HG03520 (cell line): ENCODE data around the gene SESN1.
"Not testable (repeated sequence)": the region's sequence is repeated elsewhere in the genome, so short reads cannot be mapped to it uniquely, and the experiment has no call there.

ENCODE experiments used
- ATAC-seq: cut with Tn5 transposase; IDR thresholded peaks from one replicate; pipeline ENCODE4 v1.9.1; 2021; ENCODE audit warnings: mild to moderate bottlenecking, moderate library complexity; ENCODE audit not compliant: unreplicated experiment

Gene SESN1

DNA sequence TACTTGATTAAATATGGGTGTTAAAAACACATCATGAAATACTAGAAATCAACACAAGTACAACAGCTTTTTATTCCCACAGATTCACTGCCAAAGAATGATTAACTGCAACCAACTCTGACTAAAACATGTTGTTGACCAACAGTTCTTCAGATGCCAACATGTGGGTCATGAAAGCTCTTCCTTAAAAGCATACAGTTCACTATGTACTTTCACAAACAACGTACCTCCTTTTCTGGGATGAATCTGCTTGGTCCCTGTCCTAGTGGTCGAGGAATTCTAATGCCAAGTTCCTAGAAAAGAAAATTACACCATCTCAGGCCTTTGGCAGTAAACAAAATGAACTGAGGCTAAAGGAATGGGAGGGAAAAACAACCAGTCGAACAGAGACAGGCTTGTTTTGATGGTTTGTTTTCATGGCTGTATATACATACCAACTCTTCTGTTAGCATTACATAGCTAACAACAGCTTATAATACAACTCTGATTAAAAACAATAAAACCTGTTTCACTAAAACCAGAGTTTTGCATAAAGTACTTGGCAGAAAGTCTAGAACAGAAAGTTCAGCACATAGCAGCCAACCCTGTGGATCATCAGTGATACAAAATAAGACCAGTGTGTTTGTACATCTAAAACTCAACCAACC is 92.5 kb downstream of the SESN1 start:
- no peak for ATAC-seq

- ATAC-seq: no peak
Measured at GRCh38 chr6:109001291-109001894, 93.3 kb downstream of the SESN1 start.

GRCh38 chr6:109000289-109000688 is 94.4 kb downstream of the SESN1 start:
- no peak for ATAC-seq

DNA sequence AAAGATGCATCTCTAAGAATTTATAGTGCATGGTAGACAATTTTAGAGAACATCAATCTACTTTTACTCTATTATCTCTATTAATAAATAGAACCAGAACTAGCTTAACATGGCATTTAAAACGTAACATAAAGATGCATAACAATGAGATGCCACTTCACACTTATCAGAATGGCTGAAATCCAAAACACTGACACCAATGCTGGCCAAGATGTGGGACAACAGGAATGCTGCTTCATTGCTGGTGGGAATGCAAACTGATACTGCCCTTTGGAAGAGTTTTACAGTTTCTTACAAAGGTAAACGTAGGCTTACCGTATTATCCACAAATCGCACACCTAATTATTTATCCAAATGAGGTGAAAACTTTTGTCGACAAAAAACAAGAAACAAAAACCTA is 95.2 kb downstream of the SESN1 start:
- ATAC-seq: no peak

- ATAC-seq: no peak
Measured at GRCh38 chr6:108998485-108998884, 96.2 kb downstream of the SESN1 start.

- ATAC-seq: no peak
Measured at GRCh38 chr6:108996208-108996607, 98.4 kb downstream of the SESN1 start.

DNA sequence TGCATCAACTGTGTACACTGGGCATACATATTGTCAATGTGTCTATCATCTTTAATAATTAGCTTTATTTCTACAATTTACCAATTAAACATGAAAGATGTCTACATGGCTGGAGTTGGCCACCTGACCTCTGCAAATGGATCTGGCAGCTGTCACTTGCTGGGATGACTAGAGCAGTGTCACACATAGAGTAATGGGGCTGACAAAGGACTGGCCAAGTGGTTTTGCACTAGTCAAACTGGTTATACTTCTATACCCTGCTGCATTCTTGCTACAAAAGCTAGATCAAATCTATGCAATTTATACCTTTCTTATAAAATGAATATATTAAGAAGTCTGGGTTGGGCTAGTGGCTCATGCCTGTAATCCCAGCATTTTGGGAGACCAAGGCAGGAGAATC is 99.3 kb downstream of the SESN1 start:
- no peak for ATAC-seq

- ATAC-seq: no peak
Measured at GRCh38 chr6:108993876-108994275, 100.8 kb downstream of the SESN1 start.

- ATAC-seq: no peak
Measured at GRCh38 chr6:108989700-108990099, 104.9 kb downstream of the SESN1 start.

DNA sequence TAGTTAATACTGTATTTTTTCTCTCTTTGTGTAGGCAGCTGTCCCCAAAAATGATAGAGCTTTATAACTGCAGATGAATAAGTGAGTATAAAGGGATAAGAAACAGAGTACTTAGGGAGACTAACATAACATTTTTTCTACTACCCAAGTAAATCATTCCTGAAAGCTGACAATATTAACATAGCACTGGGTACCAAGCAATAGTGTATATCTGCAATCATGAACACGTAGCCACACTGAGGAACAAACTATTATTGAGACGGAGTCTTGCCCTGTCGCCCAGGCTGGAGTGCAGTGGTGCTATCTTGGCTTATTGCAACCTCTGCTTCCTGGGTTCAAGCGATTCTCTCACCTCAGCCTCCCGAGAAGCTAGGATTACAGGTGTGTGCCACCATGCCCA is 105.9 kb downstream of the SESN1 start:
- ATAC-seq: no peak

DNA sequence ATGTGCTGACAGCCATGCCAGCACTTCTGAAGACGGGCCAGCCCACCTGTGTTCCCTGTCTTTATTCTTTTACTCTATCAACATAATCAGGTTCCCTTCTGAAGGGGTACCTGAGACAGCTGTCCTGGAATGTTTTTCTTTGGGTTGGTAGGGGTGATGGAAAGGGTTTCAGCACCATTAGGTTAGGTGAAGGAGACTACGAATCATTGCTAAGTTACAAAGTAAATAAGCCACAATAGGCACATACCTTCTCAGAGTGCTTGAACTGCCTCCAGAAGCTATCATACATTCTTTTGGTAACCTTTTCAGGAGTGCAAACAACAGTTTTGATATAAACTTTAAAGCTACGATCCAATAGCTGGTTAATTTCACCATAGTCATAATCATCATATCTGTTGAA is 106.3 kb downstream of the SESN1 start:
- ATAC-seq: no peak

DNA sequence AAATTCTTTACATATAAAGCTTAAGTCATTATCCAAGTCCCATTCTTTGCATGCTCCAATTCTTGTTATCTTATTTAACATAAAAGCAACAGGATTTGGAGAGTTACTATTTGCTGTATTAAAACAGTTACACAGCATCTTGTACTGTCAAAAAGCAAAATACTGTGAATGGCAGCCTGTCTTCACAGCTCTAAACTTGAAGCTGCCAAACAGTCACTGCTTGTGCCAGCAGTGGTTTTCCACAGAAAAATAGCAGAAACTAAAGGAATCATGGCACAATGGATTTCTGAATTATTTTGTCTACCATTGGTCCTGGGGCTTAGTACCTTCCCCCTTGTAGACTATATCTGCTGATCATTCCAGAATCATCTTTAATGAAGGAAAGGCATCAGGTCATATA is 107.5 kb downstream of the SESN1 start:
- ATAC-seq: no peak

GRCh38 chr6:108985301-108985700 is 109.3 kb downstream of the SESN1 start:
- no peak for ATAC-seq

DNA sequence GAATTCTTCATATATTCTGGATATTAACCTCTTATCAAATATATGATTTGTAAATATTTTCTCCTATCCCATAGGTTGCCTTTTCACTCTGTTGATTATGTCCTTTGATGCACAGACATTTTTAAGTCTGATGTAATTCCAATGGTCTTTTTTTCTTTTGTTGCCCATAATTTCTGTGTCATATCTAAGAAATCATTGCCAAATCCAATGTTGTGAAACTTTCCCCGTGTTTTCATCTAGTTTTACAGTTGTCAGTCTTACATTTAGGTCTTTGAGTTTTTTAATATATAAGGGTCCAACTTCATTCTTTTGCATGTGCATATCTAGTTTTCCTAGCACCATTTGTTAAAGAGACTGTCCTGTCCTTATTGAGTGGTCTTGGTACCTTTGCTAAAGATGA is 111.5 kb downstream of the SESN1 start:
- ATAC-seq: no peak

GRCh38 chr6:108982154-108983113 is 112.2 kb downstream of the SESN1 start:
- no peak for ATAC-seq

DNA sequence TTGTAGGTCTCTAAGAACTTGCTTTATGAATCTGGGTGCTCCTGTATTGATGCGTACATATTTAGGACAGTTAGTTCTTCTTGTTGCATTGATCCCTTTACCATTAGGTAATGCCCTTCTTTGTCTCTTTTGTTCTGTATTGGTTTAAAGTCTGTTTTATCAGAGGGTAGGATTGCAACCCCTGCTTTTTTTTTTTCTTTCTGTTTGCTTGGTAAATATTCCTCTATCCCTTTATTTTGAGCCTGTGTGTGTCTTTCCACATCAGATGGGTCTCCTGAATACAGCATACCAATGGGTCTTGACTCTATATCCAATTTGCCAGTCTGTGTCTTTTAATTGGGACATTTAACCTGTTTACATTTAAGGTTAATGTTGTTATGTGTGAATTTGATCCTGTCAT is 116.0 kb downstream of the SESN1 start:
- not testable (repeated sequence) for ATAC-seq

GRCh38 chr6:108974201-108974600 is 120.4 kb downstream of the SESN1 start:
- no peak for ATAC-seq

GRCh38 chr6:108969776-108970175 is 124.9 kb downstream of the SESN1 start:
- no peak for ATAC-seq

GRCh38 chr6:108968325-108969316 is 126.0 kb downstream of the SESN1 start:
- ATAC-seq: no peak

DNA sequence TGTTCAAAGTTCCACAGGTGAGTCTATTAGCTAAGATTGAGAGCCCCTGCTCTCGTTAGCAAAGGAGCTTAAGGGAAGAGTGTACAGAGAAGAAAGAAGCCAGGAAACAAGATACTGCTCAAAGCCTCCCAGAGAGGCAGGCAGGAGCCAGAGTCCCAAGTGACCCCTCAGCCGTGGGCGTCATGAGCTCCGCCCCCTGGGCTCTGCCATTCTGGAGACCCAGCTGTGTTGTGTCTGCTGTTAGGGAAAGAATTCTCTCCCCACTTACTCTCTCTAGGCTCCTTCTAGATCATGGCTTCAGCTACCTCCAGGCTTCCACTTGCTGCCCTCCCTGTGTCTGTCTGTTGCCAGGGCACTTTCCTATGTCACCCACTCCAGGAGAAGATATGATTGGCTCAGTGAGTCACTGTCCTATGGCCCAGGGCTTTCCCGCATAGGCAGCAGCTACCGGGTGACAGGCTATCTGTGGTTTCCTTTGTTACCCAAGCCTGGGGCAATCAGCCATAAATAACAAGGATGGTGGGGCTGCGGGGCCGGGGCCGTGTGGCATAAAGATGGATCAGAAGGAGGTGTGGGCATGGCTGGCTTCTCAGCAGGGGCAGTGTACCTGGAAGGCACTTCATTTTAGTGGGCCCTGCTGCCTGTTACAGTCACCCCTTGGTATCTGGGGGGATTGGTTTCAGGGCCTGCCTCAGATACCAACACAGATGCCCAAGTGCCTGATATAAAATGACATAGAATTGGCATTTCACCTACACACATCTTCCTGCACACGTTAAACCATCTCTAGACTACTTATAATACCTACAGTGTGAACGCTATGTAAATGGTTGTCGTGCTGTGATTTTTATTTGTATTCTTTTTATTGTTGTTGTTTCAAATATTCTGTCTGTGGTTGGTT is 127.5 kb downstream of the SESN1 start:
- ATAC-seq: no peak
